ENCODE data around the gene NOXO1.

NOXO1 gene

GRCh38 chr16:1997494-1998359, 16.5 kb upstream of the NOXO1 start:
- no peak for DNase-seq

GRCh38 chr16:1993731-1994131, 12.5 kb upstream of the NOXO1 start:
- DNase-seq = peak; percentile 46

GRCh38 chr16:1992704-1993317, 11.5 kb upstream of the NOXO1 start:
- no peak for DNase-seq

DNA sequence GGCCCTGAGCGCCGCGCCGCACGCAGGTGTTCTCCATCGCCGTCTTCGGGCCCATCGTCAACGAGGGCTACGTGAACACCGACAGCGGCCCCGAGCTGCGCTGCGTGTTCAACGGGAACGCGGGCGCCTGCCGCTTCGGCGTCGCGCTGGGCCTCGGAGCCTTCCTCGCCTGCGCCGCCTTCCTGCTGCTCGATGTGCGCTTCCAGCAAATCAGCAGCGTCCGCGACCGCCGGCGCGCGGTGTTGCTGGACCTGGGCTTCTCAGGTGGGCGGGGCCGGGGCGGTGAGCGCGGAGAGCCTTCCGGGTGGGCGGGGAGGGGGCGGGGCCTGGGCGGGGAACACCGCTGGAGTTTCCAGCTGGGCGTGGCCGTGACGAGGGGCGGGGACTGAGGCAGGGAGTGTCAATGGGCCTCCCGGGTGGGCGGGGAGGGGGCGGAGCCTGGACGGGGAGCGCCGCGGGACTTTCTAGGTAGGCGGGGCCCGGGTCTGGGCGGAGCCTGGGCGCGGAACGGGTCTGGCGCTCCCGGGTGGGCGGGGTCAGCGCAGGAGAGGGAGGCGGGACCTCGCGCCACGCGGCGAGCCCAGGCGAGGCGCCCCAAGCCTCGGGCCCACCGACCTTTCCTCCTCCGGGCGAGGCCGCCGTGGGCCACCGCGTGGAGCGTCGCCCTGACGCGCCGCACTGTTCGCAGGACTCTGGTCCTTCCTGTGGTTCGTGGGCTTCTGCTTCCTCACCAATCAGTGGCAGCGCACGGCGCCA, 10.9 kb upstream of the NOXO1 start:
- peak; percentile 50 for DNase-seq

DNA sequence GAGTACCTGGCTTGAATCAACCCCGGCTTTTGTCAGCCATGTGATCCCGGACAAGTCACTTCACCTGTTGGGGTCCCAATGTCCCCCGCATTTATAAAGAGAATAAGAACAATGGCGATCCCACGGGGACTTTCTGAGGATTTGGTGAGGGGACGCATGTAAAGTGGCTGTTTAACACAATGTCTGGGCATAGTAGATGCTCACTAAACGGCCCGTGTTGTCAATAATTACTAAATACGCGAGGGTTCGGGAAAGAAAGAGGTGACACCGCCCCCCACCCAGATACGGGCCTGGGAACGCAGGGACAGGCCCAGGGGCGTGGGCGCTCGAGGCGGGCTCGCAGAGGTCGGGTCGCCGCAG, 10.3 kb upstream of the NOXO1 start:
- DNase-seq = no peak

DNA sequence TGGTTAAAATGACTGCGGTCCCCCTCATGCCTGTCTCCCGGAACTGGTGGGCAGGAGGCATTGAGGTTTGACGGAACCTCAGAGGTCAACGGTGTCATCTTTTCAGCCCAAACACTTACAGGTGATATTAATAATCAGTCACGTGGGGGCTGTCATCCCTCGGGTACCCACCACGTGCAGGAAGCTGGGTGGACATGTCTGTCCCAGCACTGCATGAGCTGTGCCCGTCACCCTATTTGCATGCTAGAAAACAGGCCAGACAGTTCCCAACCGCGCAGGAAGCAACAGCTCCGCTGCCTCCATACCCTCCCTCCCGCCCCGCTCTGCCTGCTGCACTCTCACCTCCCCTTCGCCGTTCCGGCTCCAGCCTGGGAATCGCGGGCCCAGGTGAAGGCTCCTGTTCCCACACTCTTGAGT, 9.9 kb upstream of the NOXO1 start:
- no peak for DNase-seq

- no peak for DNase-seq
Measured at GRCh38 chr16:1990351-1991134, 9.3 kb upstream of the NOXO1 start.

- DNase-seq = no peak
Measured at GRCh38 chr16:1990101-1990350, 8.8 kb upstream of the NOXO1 start.

GRCh38 chr16:1989209-1990100, 8.2 kb upstream of the NOXO1 start, which contains the start of gene SYNGR3:
SYNGR3 (plus strand) TSS chr16:1989970; CDS start chr16:1990103, 133 bp downstream.
- no peak for DNase-seq

GRCh38 chr16:1987198-1987597, 5.9 kb upstream of the NOXO1 start:
- DNase-seq = no peak

DNA sequence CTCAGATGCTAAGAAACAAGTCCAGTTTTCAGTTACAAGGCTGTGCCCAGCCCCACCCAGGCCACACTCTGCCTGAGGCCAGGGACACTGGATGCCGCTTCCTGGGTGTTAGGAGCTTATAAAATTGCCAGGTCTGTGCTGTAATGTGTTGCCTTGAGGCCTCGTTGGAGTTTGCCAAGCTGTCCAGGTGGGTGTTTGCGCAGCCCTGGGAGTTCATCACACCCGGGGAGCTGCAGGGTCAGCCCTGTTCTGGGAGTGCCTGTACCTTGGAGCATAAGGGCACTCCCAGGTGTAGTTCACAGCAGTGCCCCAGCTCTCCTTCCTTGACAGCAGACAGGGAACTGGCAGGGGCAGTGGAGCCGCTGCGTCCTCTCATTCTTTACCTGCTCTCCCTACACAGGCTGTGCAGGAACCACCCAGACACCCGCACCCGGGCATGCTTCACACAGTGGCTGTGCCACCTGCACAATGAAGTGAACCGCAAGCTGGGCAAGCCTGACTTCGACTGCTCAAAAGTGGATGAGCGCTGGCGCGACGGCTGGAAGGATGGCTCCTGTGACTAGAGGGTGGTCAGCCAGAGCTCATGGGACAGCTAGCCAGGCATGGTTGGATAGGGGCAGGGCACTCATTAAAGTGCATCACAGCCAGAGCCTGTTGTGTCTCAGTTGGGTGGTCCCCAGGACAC, 4.3 kb upstream of the NOXO1 start:
- no peak for DNase-seq

DNA sequence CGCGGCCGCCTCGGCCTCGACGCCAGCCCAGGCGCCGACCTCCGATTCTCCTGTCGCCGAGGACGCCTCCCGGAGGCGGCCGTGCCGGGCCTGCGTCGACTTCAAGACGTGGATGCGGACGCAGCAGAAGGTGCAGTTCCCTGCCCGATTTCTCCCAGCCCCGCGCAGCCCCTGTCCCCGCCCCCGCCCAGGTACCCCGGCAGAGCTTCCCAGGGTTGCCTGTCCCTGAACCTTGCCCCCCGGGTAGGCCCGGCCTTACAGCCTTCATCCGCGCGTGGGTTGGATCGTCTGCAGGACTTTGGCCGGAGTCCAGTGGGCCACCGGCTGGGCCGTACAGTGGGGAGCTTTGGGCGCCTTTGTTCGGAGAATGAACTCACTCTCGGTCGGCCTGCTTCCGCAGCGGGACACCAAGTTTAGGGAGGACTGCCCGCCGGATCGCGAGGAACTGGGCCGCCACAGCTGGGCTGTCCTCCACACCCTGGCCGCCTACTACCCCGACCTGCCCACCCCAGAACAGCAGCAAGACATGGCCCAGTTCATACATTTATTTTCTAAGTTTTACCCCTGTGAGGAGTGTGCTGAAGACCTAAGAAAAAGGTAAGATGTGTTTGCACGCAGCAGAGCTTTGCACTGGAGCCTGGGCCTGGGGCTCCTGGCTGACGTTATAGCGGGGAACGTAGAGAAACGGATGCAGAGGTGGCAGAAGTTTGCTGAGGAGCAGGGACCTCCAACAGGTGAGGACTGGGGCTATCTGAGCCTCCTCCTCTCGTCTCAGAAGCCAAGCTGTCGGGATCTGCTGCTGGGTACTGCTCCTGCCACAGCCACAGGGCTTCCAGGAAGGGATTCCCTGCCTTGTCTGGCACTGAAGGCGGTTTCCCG, 3.3 kb upstream of the NOXO1 start:
- DNase-seq = no peak

DNA sequence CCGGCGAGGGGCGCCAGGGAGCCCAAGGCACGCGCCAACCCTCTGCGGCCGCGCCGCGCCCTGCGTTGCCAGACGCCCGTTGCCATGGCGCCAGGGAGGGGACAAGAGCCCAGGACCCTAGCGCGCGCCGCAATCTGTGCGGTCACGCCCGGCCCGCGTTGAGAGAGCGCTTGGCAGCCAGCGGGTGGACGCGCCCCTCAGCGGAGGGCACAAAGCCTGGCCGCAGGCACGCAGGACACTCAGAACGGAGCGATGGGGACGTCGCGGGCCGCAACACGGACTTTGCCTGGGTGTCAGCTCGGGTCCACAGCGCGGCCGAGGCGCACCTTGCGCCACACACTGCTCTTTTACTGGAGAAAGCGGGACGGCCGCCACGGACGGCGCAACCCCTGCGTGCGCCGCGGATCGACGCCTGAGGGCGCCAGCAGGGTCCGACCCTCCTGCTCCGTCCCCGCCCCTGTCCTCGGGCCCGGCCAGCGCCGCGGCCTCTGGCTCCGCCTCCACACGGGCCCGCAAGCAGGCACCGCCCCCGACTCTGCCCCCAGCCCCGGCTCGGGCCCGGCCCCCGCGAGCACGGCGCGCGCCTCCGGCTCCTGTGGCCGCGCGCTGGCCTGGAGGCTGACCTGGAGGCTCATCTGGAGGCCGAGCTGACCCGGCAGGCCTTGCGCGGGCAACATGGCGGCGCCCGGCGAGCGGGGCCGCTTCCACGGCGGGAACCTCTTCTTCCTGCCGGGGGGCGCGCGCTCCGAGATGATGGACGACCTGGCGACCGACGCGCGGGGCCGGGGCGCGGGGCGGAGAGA, 2.5 kb upstream of the NOXO1 start, which contains the start of gene GFER:
TSS of gene GFER (plus strand) at position 650 of the 803 bp plus-strand sequence. CDS start at position 676, 26 bp downstream.
- DNase-seq = peak; percentile 90

GRCh38 chr16:1982991-1983543, 1.8 kb upstream of the NOXO1 start:
- peak; percentile 28 for DNase-seq

DNA sequence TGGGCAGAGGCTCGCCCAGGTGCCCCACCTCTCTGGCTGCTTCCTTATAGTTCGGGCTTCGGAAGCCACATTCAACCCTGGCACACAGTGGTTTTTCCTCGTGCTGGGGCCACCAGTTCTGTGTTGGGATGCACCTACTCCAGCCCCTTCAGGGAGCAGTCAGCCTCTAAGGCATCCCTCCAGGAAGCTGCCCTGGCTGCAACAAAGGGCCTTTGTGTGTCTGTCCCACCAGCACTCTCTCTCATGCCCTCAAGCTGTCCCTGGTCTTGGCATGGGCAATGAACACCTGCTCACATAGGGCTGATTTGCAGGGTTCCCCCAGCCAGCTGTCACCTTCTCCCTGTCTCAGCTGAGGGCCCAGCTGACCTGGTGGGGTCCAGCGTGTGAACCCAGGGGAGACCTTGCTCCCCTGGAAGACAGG, 754 bp upstream of the NOXO1 start:
- DNase-seq = no peak

DNA sequence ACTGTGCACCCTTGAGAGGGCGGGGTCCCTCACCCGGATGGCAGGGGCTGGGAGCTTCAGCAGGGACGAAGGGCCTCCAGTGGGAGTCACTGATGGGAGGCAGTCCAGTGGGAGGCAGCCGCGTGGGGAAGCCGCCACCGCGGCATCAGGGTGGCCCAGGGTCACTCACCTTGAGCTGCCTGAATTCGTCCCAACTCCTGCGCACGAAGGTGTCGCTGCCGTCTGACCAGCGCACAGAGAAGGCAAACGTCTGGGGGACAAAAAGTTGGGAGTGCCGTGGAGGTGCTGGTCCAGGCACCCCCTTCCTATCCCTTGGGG, 540 bp downstream of the NOXO1 start:
- DNase-seq = no peak

DNA sequence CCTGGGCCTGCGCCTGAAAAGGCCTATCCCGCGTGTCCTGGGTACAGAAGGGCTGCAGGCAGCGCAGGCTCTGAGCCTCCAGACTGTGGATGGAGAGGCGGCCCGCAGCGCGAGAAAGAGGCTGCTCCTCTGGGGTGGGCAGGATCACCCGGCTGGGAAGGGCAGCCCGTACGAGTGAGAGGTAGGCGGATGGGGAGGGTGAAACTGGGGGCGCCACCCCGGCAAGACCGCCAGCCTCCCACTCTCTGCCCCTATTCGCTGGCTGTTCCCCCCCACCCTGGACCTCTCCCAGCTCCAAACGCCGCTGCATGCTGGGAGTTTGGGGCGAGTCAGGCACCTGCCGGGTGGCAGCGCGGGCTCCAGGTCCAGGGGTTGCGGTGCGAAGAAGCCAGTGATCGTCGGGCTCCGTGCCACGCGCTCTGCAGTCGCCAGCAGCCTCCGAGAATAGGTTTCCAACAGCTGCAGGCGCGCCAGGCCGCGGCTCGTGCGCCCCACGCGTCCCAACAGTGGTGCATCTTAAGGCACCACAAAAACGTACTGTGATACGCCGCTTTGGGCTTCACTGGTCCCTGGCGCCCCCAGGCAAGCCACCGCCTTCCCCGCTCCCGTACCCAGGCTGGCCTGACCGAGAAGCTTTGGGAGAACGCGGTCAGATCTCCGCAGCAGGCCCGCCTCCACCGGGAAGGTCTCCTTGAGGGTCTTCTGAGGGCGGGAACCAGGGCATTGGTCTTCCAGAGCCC, 1.1 kb downstream of the NOXO1 start:
- no peak for DNase-seq

GRCh38 chr16:1979271-1980029, 1.8 kb downstream of the NOXO1 start:
- DNase-seq = no peak

Measured in HCEC 1CT (cell line).